ENCODE measurements around the gene BATF3.

BATF3 gene

DNA sequence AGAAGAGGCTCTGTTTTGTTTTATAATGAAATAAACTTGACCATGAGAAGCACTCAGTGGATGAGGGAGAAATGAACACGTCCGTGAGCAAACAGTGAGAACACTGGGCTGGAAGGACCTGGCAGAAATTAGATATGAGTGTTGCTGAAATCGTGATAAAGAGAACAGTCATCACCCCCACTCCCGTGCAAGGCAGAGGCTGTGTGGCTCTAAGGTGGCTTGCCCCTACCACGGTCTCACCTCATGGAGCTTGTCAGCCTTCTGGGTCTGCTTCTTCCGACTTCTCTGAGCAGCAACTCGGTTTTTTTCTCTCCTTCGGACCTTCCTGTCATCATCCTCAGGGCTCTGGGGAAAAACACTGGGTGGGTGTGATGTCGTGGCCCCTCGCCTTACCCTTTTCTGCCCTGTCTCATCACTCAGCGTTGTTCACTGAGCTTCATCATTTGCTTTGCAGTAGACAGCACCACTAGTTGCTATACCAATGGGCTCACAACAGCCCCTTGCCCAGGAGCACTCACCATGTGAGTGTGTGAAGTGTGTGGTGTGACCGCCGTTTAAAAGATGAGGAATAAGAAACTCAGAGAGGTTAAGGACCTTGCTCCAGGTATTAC lies 2.8 kb downstream of the BATF3 start:
- TF ChIP-seq, protein P1, sequence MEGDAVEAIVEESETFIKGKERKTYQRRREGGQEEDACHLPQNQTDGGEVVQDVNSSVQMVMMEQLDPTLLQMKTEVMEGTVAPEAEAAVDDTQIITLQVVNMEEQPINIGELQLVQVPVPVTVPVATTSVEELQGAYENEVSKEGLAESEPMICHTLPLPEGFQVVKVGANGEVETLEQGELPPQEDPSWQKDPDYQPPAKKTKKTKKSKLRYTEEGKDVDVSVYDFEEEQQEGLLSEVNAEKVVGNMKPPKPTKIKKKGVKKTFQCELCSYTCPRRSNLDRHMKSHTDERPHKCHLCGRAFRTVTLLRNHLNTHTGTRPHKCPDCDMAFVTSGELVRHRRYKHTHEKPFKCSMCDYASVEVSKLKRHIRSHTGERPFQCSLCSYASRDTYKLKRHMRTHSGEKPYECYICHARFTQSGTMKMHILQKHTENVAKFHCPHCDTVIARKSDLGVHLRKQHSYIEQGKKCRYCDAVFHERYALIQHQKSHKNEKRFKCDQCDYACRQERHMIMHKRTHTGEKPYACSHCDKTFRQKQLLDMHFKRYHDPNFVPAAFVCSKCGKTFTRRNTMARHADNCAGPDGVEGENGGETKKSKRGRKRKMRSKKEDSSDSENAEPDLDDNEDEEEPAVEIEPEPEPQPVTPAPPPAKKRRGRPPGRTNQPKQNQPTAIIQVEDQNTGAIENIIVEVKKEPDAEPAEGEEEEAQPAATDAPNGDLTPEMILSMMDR (conservative IDR thresholded peaks at IDR 0.05; ENCODE audit: low read depth, low read length) = no peak
- H3K4me3 ChIP-seq (ENCODE audit: low read depth, low read length) = no peak overlapping the region
- no peak for DNase-seq (ENCODE audit: low read depth)

DNA sequence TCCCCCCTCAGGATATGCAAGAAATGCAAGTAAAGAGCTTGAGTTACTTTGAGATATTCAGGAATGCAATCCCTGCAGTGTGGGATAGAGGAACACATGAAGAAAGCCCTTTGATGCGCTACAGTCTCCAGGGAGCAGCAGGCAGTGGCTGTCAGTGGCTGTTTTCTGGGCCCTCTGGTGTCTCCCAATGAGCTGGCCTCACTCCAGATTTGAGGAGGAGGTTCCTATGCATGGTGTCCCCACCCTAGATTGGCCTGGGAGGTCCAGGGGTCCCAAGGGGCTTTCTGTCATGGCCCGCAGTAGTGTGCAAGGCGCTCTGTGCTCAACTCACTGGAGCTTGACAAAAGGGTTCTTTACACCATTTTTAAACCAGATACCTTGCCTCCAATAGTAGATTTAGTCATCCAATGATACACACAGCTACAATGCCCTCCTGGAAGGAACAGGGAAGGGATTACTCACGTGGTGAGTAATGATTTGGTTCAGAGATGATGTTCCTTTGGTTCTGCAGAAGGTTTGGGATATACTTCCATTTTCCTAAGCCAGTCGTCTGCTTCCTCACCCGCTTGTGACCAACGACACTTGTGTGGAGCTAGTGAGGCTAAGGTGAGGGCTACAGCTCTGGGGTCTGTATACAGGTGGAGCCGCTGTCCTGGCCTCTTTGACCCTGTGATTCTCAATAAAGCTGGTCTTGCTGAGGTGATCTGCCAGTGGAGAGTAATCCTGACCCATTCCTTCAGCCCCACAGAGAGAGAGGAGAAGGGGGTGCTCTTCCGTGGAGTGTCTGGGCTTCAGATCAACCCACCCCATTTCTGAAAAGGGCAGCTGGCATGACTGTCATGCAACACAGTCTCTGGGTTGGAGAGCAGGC lies 6.6 kb downstream of the BATF3 start:
- no peak overlapping the region for H3K4me3 ChIP-seq (ENCODE audit: low read depth, low read length)
- no peak for DNase-seq (ENCODE audit: low read depth)
- TF ChIP-seq, protein P1 (conservative IDR thresholded peaks at IDR 0.05; ENCODE audit: low read depth, low read length) = no peak

DNA sequence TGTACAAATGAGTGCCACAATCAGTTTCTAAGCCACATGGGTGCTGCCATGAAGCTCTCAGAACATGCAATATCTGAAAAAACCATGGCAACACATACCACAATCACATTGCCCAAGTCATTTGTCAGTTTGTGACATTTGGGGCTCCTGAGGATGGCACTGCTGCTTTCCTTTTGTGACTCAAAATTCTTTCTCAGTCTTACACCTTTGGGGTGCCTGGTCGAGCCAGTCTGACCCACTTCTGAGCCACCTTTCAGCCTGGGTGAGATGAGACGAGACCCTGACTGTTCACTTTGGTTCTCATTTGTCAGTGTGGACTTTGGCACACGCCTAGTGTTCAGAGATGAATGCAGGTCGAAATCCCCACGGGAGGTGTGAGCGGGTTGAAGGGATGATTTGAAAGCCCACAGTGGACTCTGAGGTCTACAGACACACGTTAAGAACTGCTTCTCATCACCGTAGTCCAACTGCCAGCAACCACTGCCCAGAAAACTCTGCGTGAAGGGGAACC lies 8.0 kb downstream of the BATF3 start:
- TF ChIP-seq, protein P1 (conservative IDR thresholded peaks at IDR 0.05; ENCODE audit: low read depth, low read length) = no peak
- no peak for DNase-seq (ENCODE audit: low read depth)
- no peak overlapping the region for H3K4me3 ChIP-seq (ENCODE audit: low read depth, low read length)

DNA sequence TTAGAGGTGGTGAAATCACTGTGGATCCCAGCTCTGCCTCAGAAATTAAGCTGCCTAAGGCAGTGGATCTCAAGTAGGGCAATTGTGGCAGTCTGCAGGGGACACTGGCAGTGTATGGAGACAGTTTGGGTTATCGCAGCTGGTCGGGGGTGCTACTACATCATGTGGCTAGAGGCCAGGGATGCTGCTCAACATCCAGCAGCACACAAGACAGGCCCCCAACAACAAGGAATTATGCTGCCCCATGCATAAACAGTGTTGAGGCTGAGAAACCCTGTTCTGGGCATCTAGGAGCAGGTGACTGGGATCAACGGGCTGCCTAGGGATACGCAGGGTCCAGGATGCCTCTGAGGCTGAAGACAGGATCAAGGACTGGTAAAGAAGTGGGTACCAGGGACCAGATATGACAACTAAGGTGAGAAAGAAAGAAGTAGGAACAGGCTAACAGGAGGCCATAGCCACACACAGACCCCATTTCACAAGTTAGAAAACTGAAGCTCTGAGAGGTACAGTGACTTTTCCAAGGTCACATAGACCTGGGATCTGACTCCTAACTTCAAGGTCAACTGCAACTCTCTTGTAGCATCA lies 8.7 kb downstream of the BATF3 start:
- DNase-seq (ENCODE audit: low read depth) = no peak
- TF ChIP-seq, protein P1 (conservative IDR thresholded peaks at IDR 0.05; ENCODE audit: low read depth, low read length) = no peak
- no peak overlapping the region for H3K4me3 ChIP-seq (ENCODE audit: low read depth, low read length)

DNA sequence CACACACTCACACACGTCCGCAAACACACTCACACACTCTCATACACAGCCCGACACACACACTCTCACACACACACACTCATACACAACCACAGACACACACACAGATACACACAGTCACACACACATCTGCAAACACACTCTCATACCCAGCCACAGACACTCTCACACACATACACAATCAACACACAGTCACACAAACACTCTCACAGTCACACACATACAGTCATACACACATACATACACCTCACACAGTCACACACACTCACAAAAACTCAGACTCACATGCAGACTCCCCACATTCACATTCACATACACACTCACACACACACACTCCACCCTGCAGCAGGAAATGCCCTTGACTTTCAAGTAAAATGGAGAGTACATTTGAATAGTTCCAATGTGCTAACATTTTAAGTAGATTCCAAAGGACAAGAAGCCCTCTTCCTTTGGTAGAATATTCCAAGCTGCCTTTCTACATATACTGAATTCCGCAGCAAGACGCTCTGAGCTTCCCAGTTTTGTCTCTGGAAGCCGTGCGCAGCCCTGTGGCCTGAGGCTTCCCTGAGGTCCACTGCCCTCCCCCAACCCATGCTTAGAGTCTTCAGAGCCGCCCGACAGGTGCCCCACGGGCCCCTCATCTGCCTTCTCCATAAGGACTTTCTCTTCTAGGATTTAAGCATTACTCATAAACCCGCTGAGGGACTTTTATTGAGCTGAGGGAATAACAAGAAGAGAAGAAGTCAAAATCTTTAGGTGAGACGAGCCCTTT lies 9.7 kb downstream of the BATF3 start:
- DNase-seq (ENCODE audit: low read depth) = no peak
- TF ChIP-seq, protein P1 (conservative IDR thresholded peaks at IDR 0.05; ENCODE audit: low read depth, low read length) = no peak
- no peak overlapping the region for H3K4me3 ChIP-seq (ENCODE audit: low read depth, low read length)

DNA sequence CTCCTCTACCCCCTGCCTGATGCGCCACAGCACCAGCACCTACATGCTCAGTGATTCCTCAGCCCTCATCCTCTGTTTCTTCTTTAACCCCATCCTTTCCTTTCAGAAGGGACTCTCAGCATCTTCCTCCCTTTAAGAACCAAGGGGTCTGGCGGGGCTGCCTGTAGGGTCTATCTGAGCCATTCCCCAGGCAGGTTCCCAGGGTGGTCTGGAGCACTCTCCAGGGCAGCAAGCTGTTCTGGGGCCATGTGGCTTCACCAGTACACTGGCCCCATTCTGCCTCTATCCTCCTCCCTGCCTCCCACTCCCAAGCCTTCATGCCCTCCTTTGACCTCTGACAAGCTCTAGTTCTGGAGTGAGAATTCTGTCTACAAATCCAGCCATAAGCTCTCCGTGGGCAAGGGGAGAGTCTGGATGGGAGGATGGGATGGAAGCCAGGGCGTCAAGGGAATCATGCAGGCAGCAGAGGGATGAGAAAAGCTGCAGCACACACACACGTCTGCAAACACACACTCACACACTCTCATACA lies 10.4 kb downstream of the BATF3 start:
- DNase-seq (ENCODE audit: low read depth) = no peak
- H3K4me3 ChIP-seq (ENCODE audit: low read depth, low read length) = no peak overlapping the region
- TF ChIP-seq, protein P1 (conservative IDR thresholded peaks at IDR 0.05; ENCODE audit: low read depth, low read length) = no peak

All from choroid plexus epithelial cell (primary cell).